ENCODE data around the gene KIAA1549.
A peak's percentile ranks its signal among the peaks of the same experiment; 100 is the strongest.
"Not testable (repeated sequence)": the region's sequence is repeated elsewhere in the genome, so short reads cannot be mapped to it uniquely, and the experiment has no call there.

Gene KIAA1549
- total RNA-seq = 0.36 to 2.1 (median 0.70) reads per million in 18 experiments

- peak; percentile 38 to 64 for DNase-seq
Observed at GRCh38 chr7:138981332-138982203, at the start of gene KIAA1549. KIAA1549 (minus strand) TSS chr7:138981389; CDS start chr7:138981269, 120 bp downstream.

- no peak for DNase-seq
Observed at GRCh38 chr7:139029353-139029752, 48.2 kb upstream of the KIAA1549 start.

- no peak for DNase-seq
Observed at GRCh38 chr7:139026551-139026950, 45.4 kb upstream of the KIAA1549 start.

GRCh38 chr7:139025861-139026260, 44.7 kb upstream of the KIAA1549 start:
- not testable (repeated sequence) for DNase-seq

- no peak for DNase-seq
Observed at GRCh38 chr7:139023076-139023475, 41.9 kb upstream of the KIAA1549 start.

DNA sequence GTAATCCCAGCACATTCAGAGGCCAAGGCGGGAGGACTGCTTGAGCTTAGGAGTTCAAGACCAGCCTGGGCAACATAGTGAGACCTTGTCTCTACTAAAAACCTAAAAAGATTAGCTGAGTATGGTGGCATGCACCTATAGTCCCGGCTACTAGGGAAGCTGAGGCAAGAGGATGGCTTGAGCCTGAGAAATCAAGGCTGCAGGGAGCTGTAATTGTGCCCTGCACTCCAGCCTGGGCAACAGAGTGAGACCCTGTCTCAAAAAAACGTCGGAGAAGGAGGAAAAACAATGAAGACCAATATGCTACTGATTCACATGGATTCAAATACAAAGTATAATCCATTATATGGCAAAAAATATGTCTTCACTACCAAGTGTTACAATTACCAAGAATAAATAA, 41.1 kb upstream of the KIAA1549 start:
- no peak for DNase-seq

DNA sequence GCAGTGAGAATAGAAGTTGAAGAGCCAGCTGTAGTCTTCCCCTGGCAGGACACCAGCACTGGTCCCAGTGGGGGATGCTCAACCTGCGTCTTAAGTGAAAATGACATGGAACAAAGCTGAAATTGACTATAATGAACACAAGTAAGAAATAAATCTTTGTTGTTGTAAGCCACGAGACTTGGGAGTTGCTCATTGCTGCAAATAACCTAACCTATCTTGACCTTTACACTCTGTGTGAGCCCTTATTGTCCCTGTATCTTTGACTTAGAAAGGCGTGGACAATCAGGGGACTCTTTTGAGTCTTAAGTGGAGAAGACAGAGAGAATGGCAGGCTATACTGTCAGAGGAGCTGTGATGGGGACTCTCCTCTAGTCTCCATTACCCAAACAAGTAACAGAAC, 37.7 kb upstream of the KIAA1549 start:
- DNase-seq = no peak

DNA sequence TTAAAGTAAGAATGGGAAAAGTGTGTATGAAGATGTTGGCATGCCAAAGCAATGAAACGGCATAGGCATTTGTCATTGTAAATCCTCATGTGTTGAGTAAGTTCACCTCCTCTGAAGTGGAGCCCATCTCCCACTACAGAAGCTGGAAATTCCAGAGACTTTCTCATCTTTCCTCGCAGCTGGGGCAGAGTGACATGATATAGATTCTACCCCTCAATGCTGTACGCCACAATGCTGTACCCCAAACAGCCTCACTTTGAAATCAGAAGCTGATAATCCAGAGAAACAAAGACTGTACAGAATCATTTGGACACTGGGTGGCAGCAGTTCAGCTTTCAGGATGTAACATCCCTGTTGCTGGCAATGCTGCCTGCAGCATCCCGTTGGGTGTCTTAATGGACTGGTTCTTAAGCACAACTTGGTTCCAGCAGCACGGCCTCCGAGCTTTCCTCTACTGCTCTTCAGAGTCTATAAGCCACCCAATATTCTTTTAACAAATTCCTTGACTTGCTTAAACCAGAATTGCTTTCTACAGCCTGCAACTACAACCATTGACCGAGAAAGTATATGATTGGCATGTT, 35.8 kb upstream of the KIAA1549 start:
- DNase-seq = peak; percentile 55 to 67

DNA sequence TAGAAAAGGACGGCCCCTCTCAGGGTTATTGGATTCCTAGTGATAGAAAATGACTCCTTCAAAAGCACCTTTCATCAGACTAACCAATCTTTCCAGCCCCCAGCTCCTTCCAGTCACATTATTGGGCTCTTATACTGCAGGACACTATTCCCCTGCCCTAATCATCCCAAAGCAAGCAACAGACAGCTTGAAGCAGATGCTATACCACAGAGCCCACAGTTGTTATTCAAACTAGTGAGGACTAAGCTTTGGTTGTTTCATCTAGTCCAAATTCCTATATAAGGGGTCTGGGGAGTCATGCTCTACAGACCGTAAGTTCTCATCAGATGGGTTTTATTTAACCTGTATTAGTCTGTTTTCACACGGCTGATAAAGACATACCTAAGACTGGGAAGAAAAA, 30.2 kb upstream of the KIAA1549 start:
- no peak for DNase-seq

- DNase-seq = no peak
Observed at GRCh38 chr7:139004321-139005090, 23.3 kb upstream of the KIAA1549 start.

DNA sequence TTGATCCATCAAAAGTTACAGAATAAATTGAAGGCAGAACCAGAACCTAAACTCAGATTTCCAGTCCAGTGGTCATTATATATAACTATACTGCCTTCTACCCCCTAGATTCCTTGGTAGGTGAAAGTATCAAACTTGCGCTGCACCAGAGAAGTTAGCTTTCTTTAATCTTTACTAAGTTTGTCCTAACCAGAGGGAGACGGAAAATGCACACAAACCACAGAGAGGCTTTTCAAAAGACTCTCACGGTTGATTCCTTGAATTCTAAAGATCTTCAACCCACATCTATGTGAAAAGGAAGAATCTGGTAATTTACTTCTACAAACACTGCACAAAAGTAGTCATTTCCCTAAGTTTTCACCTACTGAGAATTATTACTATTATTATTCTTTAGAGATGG, 18.2 kb upstream of the KIAA1549 start:
- DNase-seq = no peak

DNA sequence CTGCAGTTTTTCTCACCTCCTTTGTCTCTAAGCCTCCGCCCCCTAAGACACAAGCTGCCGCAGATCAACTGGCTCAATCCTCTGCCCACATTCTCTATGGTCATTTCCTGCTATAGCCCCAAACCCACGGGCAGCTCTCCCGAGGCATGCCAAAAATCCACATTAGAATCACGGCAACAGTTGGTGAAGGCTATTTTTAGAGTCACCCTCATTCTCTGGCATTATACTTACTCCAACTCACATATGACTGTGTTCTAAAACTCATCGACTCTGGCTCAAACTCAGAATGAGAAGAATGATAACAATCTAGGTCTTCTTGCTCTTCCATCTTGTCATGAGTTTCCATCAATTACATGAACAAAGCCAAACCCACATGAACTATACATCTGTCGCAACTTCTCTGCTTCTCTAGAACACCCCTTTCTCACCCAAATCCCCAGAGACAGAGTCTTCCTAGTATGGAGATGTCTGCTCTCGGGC, 10.9 kb upstream of the KIAA1549 start:
- DNase-seq = no peak

DNA sequence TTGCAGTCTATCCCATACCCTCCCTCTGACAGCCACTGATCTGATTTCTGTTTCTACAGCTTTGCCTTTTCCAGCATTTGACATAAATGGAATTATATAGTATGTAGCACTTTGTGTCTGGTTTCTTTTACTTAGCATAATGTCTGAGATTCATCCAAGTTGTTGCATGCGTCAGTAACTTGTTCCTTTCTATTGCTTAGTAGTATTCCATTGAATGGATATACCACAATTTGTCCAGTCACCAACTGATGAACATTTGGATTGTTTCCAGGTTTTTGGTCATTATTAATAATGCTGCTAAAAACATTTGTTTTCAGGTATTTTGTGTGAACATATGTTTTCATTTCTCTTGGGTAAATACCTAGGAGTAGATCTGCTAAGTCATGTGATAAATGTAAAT, 6.5 kb upstream of the KIAA1549 start:
- no peak for DNase-seq

DNA sequence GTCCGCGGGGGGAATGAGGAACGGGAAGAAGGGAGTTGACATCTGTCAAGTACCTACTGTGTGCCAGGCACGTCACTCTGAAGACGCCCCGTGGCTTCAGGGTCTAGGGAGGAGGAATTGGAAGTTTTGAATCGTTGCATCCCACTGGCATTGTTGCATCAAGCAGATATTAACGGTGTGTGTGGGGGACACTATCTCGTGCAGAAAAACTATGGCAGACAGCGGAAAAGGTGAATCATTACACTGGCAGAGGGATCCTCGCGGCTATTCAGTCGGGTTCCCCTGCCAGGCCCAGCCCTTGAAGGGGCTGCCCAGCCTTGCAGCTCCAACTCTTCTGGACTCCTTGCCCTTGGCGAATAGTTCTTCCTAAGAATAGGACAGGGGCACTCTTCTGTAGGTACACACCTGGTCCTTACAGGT, 1.0 kb upstream of the KIAA1549 start:
- DNase-seq = no peak

DNA sequence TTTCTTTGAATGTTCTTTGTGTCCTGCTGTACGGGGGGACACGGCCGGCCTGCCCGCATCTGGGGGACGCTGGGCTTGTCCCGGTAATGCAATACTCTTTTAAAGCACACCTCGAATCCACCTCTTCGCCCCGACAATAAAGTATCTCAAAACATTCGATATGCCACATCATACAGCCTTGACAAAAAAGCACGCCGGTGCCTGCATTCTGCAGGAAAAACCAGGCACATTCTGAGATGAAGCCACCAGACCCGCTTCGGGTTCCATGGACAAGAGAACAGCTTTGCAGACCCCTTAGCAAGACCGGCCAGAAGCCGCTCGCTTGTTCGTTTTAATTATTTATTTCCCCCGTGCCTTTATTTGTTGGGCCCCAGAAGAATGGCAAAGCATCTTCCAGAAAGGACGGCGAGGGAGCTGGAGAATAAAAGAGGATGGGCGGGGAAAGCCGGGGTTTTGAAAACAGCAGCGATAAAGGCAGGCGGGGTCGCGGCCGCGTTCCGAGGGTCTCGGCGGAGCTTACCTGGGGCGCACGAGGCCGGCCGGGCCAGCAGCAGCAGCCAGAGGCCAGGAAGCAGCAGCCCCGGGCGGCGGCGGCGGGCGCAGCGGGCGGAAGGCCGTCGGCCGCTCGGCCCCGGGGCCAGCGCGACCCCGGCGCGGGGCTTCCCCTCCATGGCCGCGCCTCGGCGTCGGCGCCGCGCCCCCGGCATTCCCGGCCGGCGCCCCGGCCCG, 462 bp downstream of the KIAA1549 start:
- DNase-seq = no peak

- no peak for DNase-seq
Observed at GRCh38 chr7:138979988-138980562, 1.1 kb downstream of the KIAA1549 start.

DNA sequence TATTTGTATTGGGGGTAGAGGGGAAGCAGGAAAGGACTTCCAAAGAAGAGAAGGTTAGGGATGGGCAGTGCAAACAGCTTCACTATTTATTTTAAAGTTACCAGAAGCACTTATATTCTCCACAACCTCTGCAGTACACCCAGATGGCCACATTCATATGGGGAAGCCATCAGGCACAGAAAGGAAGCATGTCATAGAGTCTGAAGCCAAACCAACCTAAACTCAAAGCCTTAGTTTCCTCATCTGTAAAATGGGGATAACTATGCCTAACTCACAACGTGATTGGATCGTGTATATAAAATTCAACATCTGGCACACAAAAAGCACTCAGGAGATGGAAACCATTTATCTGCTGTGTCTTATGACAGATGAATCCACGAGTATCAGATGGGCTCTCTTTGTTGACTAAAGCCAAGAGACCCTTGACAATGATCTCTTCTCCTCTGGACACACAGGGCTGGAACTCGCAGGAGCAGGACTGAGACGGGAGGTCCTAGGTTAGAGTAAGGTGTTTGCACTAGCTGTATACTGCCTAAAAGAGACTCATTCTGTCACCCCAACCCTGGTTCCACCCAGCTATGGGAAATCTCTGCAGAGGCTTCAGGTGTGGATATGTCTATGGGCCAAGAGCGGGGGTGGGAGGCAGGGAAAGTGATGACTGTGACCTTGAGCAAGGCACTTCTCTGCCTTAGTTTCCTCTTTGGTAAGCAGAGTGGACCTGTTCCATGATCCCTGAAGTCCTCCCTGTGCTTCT, 1.8 kb downstream of the KIAA1549 start:
- no peak for DNase-seq

DNA sequence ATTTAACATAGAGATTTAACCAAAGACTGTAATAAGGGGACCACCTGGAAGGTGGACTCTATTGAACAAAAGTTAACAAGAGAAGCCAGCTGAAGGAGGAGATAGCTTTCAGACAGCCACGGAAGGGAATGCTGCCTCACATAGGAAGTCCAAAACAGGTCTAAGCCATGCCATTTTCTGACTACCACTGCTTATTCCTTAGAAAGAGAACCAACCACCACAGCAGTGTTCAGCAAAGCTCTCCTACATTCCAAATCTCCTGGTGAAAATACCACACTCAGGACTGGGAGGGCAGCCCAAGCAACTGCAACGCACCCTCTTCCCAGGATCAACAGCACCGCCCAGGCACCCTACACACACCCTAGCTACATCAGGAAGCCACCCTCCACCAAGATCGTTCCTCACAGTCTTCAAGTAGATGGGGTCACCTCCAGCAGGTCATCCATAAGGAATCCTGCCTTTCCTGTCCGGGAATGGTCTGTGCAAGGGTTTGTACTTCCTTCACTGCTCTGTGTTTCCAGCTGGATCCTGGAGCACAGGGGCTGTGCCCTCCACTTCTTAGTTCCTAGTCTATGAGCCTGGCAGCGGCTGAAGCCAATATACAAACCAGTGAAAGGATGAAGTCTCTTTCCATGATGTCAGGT, 2.5 kb downstream of the KIAA1549 start:
- DNase-seq = no peak

DNA sequence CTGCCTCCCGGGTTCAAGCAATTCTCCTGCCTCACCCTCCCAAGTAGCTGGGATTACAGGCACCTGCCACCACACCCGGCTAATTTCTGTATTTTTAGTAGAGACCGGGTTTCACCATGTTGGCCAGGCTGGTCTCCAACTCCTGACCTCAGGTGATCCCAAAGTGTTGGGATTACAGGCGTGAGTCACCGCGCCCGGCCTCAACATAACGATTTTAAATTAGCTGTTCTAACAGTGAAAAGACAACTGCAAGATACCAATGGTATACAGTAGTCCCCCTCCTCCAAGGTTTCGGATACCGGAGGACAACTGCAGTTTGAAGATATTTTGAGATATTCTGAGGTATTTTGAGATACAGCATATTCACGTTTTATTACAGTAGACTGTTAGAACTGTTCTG, 5.0 kb downstream of the KIAA1549 start:
- DNase-seq = not testable (repeated sequence)

DNA sequence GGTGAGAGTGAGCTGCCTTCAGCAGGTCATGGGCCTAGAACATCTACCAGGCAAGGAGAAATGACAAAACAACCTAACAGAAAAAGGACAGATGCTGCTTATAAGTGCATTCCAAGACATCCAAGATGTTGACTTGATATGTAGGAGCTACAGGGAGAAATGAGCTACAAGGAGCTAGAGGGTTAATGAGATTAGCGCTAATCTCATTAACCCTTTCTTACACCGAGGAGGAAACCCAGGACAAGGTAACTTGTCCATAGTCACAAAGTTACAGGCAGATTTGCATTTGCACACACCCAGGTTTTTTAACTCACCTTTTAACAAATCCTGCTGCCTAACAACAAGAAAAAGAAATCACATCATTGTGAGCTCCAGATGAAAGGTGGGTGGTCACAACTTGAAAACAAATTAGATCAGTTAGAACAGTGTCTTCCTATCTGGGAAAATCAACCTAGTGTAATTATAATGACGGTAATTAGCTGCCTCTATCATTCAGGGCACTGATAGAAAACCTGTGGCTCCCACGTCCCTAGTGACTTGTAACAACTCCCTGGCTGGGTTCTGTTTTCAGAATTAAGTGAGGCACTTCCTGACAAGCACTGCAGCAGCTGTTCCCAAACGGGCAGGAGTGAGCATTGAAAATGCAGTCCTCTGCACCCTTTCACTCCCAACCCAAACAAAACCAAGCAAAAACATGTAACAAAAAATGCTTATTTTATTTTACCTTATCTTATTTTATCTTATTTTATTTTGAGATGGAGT, 5.7 kb downstream of the KIAA1549 start:
- DNase-seq = no peak

Measured in inflammatory macrophage (primary cell).